ENCODE measurements around the gene LINC01488.

GRCh38 chr11:69511358-69512055 lies 30.0 kb downstream of the LINC01488 start:
- TF ChIP-seq ISL1 (CRISPR knock-in tag; IDR thresholded peaks at IDR 0.05) = no peak
- TF ChIP-seq CREB5 (CRISPR knock-in tag; IDR thresholded peaks at IDR 0.05; ENCODE audit: low read depth) = no peak
- TF ChIP-seq ZFP30 (CRISPR knock-in tag; IDR thresholded peaks at IDR 0.05) = no peak
- no peak for TF ChIP-seq RARB (CRISPR knock-in tag; IDR thresholded peaks at IDR 0.05)
- TF ChIP-seq BACH2 (CRISPR knock-in tag; IDR thresholded peaks at IDR 0.05; ENCODE audit: borderline replicate concordance) = no peak
- no peak for TF ChIP-seq ZNF565 (CRISPR knock-in tag; conservative IDR thresholded peaks at IDR 0.05; ENCODE audit: low read depth)
- TF ChIP-seq CSRNP3 (CRISPR knock-in tag; IDR thresholded peaks at IDR 0.05) = no peak
- no peak for TF ChIP-seq TOX (CRISPR knock-in tag; IDR thresholded peaks at IDR 0.05; ENCODE audit: borderline replicate concordance)
- no peak for TF ChIP-seq PATZ1 (CRISPR knock-in tag; IDR thresholded peaks at IDR 0.05; ENCODE audit: borderline replicate concordance)
- TF ChIP-seq CSDC2 (CRISPR knock-in tag; IDR thresholded peaks at IDR 0.05) = no peak
- no peak for TF ChIP-seq ZFP3 (CRISPR knock-in tag; IDR thresholded peaks at IDR 0.05)
- no peak for TF ChIP-seq ESRRG (CRISPR knock-in tag; IDR thresholded peaks at IDR 0.05)
